ENCODE data around the gene GBE1.

GRCh38 chr3:81485444-81485865, 276.0 kb downstream of the GBE1 start:
- TF ChIP-seq, protein P1, sequence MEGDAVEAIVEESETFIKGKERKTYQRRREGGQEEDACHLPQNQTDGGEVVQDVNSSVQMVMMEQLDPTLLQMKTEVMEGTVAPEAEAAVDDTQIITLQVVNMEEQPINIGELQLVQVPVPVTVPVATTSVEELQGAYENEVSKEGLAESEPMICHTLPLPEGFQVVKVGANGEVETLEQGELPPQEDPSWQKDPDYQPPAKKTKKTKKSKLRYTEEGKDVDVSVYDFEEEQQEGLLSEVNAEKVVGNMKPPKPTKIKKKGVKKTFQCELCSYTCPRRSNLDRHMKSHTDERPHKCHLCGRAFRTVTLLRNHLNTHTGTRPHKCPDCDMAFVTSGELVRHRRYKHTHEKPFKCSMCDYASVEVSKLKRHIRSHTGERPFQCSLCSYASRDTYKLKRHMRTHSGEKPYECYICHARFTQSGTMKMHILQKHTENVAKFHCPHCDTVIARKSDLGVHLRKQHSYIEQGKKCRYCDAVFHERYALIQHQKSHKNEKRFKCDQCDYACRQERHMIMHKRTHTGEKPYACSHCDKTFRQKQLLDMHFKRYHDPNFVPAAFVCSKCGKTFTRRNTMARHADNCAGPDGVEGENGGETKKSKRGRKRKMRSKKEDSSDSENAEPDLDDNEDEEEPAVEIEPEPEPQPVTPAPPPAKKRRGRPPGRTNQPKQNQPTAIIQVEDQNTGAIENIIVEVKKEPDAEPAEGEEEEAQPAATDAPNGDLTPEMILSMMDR (IDR thresholded peaks at IDR 0.05): no peak
- TF ChIP-seq POLR2A (IDR thresholded peaks at IDR 0.05; ENCODE audit: low read depth): no peak
